ENCODE measurements around the gene DHRSX.
"Not testable (repeated sequence)": the region's sequence is repeated elsewhere in the genome, so short reads cannot be mapped to it uniquely, and the experiment has no call there.

DNA sequence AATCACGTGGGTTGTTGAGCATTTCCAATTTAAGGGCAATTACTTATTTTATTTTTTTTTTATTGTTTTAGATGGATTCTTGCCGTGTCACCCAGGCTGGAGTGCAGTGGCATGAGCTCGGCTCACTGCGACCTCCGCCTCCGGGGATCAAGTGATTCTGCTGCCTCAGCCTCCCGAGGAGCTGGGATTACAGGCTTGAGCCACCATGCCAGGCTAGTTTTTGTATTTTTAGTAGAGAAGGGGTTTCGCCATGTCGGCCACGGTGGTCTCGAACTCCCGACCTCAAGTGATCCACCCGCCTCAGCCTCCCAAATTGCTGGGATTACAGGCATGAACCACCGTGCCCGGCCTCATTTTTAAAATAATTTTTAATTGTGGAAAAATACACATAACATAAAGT is 111.0 kb downstream of the DHRSX start:
- TF ChIP-seq, protein P1, sequence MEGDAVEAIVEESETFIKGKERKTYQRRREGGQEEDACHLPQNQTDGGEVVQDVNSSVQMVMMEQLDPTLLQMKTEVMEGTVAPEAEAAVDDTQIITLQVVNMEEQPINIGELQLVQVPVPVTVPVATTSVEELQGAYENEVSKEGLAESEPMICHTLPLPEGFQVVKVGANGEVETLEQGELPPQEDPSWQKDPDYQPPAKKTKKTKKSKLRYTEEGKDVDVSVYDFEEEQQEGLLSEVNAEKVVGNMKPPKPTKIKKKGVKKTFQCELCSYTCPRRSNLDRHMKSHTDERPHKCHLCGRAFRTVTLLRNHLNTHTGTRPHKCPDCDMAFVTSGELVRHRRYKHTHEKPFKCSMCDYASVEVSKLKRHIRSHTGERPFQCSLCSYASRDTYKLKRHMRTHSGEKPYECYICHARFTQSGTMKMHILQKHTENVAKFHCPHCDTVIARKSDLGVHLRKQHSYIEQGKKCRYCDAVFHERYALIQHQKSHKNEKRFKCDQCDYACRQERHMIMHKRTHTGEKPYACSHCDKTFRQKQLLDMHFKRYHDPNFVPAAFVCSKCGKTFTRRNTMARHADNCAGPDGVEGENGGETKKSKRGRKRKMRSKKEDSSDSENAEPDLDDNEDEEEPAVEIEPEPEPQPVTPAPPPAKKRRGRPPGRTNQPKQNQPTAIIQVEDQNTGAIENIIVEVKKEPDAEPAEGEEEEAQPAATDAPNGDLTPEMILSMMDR (IDR thresholded peaks at IDR 0.05) = not testable (repeated sequence)
- TF ChIP-seq MAX (IDR thresholded peaks at IDR 0.05); RCOR1 (IDR thresholded peaks at IDR 0.05; ENCODE audit: low read depth, low read length); KDM1A (IDR thresholded peaks at IDR 0.05; ENCODE audit: low read depth); PHF8 (IDR thresholded peaks at IDR 0.05; ENCODE audit: borderline replicate concordance, low read depth); HOXB5 (CRISPR knock-in tag; IDR thresholded peaks at IDR 0.05); POLR2A (IDR thresholded peaks at IDR 0.05; ENCODE audit: low read length); MAZ (IDR thresholded peaks at IDR 0.05; ENCODE audit: borderline replicate concordance, low read depth, low read length); EP300 (IDR thresholded peaks at IDR 0.05): not testable (repeated sequence)

Data from A549 (cell line).